IMR-90 (cell line): Measurements from ENCODE around the gene ZNF445. TPM values are rescaled to one million over a fixed set of nuclear protein-coding genes. Genes with fewer than 3 reads are reported as not detected.

Source experiments
- ATAC-seq: fragments of 200-7000 bp; cut with Tn5 transposase; 2 replicates; pipeline ENCODE4 v1.9.1; 2020; ENCODE audit warnings: low read depth, mild to moderate bottlenecking, moderate library complexity
- BruUV-seq: library from RNA; stranded (reverse); fragments of 400-500 nt; replicated peaks from 2 replicates; lab custom pipeline; 2021; lab: Mats Ljungman, UMichigan
- CTCF ChIA-PET: fragments of 300-600 bp; formaldehyde crosslinking; extraction: SDS; loops from one replicate; lab custom pipeline; 2021; ENCODE audit warnings: antibody characterized with exemption; lab: Yijun Ruan, JAX
- POLR2A ChIA-PET: fragments of 300-600 bp; sonication (Branson Sonifier 250); formaldehyde crosslinking; loops from one replicate; lab custom pipeline; 2022; ENCODE audit warnings: antibody characterized with exemption; ENCODE audit not compliant: unreplicated experiment; lab: Charles Lee
- DNase-seq: peaks from one replicate; pipeline ENCODE4 v3.0.0; 2013
- H2AFZ ChIP-seq: replicated peaks from 2 replicates; pipeline ENCODE3; 2013; ENCODE audit warnings: low read length, mild to moderate bottlenecking; ENCODE audit not compliant: poor library complexity
- H2AK5ac ChIP-seq: 2 replicates; pipeline ENCODE4 v1.6.1; 2013; ENCODE audit warnings: low read depth, low read length, inconsistent platforms
- H2AK9ac ChIP-seq: replicated peaks from 2 replicates; pipeline ENCODE3; 2013; ENCODE audit warnings: mild to moderate bottlenecking, low read depth, low read length, moderate library complexity; ENCODE audit not compliant: poor library complexity
- H2BK120ac ChIP-seq: 2 replicates; pipeline ENCODE4 v1.6.1; 2013; ENCODE audit warnings: low read depth, low read length, inconsistent platforms
- H2BK15ac ChIP-seq: 3 replicates; pipeline ENCODE4 v1.6.1; 2013; ENCODE audit warnings: low read depth, low read length, inconsistent platforms
- H2BK20ac ChIP-seq: 2 replicates; pipeline ENCODE4 v1.6.1; 2013; ENCODE audit warnings: low read depth, mild to moderate bottlenecking, inconsistent platforms, low read length, moderate library complexity
- H2BK5ac ChIP-seq: 2 replicates; pipeline ENCODE4 v1.6.1; 2013; ENCODE audit warnings: mild to moderate bottlenecking, low read depth, low read length, inconsistent platforms; ENCODE audit not compliant: poor library complexity, severe bottlenecking
- H3K14ac ChIP-seq: replicated peaks from 2 replicates; pipeline ENCODE4 v1.6.1; 2013; ENCODE audit warnings: low read depth, low read length, inconsistent platforms
- H3K18ac ChIP-seq: 2 replicates; pipeline ENCODE4 v1.6.1; 2013; ENCODE audit warnings: low read depth, low read length, control low read depth
- H3K23ac ChIP-seq: 2 replicates; pipeline ENCODE4 v1.6.1; 2013; ENCODE audit warnings: low read depth, low read length, inconsistent platforms
- H3K27ac ChIP-seq: 2 replicates; pipeline ENCODE4 v1.5.1; 2013; ENCODE audit warnings: mild to moderate bottlenecking, control low read depth, low read length; ENCODE audit not compliant: insufficient read depth
- H3K27me3 ChIP-seq: 2 replicates; pipeline ENCODE4 v1.6.1; 2013; ENCODE audit warnings: low read length; ENCODE audit not compliant: control insufficient read depth, insufficient read depth
- H3K36me3 ChIP-seq: 2 replicates; pipeline ENCODE4 v1.6.1; 2013; ENCODE audit warnings: low read length, mixed read lengths; ENCODE audit not compliant: control insufficient read depth, insufficient read depth
- H3K4ac ChIP-seq: 2 replicates; pipeline ENCODE4 v1.6.1; 2013; ENCODE audit warnings: low read depth, low read length, inconsistent platforms
- H3K4me1 ChIP-seq: 2 replicates; pipeline ENCODE4 v1.6.1; 2013; ENCODE audit warnings: low read length, mixed read lengths; ENCODE audit not compliant: control insufficient read depth, insufficient read depth
- H3K4me2 ChIP-seq: 2 replicates; pipeline ENCODE4 v1.6.1; 2013; ENCODE audit warnings: low read depth, mild to moderate bottlenecking, control low read depth, low read length, moderate library complexity
- H3K4me3 ChIP-seq: 2 replicates; pipeline ENCODE4 v1.5.1; 2013; ENCODE audit warnings: low read depth, mild to moderate bottlenecking, control low read depth, low read length, moderate library complexity; ENCODE audit not compliant: insufficient read depth
- H3K56ac ChIP-seq: 2 replicates; pipeline ENCODE4 v1.6.1; 2013; ENCODE audit warnings: low read length, inconsistent platforms; ENCODE audit not compliant: insufficient read depth; ENCODE audit errors: extremely low read depth
- H3K79me1 ChIP-seq, 2 experiments: 2 replicates each; pipeline ENCODE4 v1.6.1; 2013; ENCODE audit warnings: low read length in 2 of 2, inconsistent platforms in 1 of 2, low read depth in 1 of 2
- H3K9ac ChIP-seq: 2 replicates; pipeline ENCODE4 v1.6.1; 2013; ENCODE audit warnings: low read depth, low read length, control low read depth
- H3K9me1 ChIP-seq: 2 replicates; pipeline ENCODE4 v1.6.1; 2013; ENCODE audit warnings: low read length, inconsistent platforms; ENCODE audit not compliant: insufficient read depth
- H3K9me3 ChIP-seq: 2 replicates; pipeline ENCODE4 v1.6.1; 2013; ENCODE audit warnings: low read length; ENCODE audit not compliant: control insufficient read depth, insufficient read depth
- H4K20me1 ChIP-seq: 2 replicates; pipeline ENCODE4 v1.6.1; 2013; ENCODE audit warnings: low read length, inconsistent platforms; ENCODE audit not compliant: insufficient read depth
- H4K5ac ChIP-seq: 2 replicates; pipeline ENCODE4 v1.6.1; 2013; ENCODE audit warnings: mild to moderate bottlenecking, low read depth, low read length, control low read depth
- H4K8ac ChIP-seq, 2 experiments: 2 replicates each; pipeline ENCODE4 v1.6.1; 2013; ENCODE audit warnings: low read depth in 2 of 2, low read length in 2 of 2, control low read depth in 1 of 2, inconsistent platforms in 1 of 2
- H4K91ac ChIP-seq: 2 replicates; pipeline ENCODE4 v1.6.1; 2013; ENCODE audit warnings: low read depth, low read length, inconsistent platforms; ENCODE audit not compliant: insufficient read depth
- BHLHE40 ChIP-seq: fragments of 150-350 bp; IDR thresholded peaks from 2 replicates; pipeline ENCODE4 v1.6.1; 2016; ENCODE audit warnings: mild to moderate bottlenecking, low read depth, low read length
- CEBPB ChIP-seq: IDR thresholded peaks from 2 replicates; pipeline ENCODE4 v1.6.1; 2012; ENCODE audit warnings: low read depth, low read length, improper control_type of control experiment
- CHD1 ChIP-seq: IDR thresholded peaks from 2 replicates; pipeline ENCODE4 v1.6.1; 2012; ENCODE audit warnings: low read depth, low read length, improper control_type of control experiment
- FOS ChIP-seq: fragments of 150-350 bp; IDR thresholded peaks from 2 replicates; pipeline ENCODE4 v1.6.1; 2016; ENCODE audit warnings: low read depth, low read length
- MAFK ChIP-seq: IDR thresholded peaks from 2 replicates; pipeline ENCODE4 v1.6.1; 2012; ENCODE audit warnings: low read depth, low read length, improper control_type of control experiment
- MAZ ChIP-seq: IDR thresholded peaks from 2 replicates; pipeline ENCODE4 v1.6.1; 2012; ENCODE audit warnings: low read depth, mild to moderate bottlenecking, low read length, improper control_type of control experiment, moderate library complexity, borderline replicate concordance
- MXI1 ChIP-seq: IDR thresholded peaks from 2 replicates; pipeline ENCODE4 v1.6.1; 2012; ENCODE audit warnings: low read depth, mild to moderate bottlenecking, low read length, moderate library complexity, borderline replicate concordance
- NFE2L2 ChIP-seq: fragments of 150-350 bp; IDR thresholded peaks from 2 replicates; pipeline ENCODE4 v1.6.1; 2016; ENCODE audit warnings: low read depth, mild to moderate bottlenecking, low read length
- POLR2A ChIP-seq: IDR thresholded peaks from 2 replicates; pipeline ENCODE4 v1.6.1; 2012; ENCODE audit warnings: mild to moderate bottlenecking, low read depth, low read length
- RAD21 ChIP-seq: IDR thresholded peaks from 2 replicates; pipeline ENCODE4 v1.6.1; 2012; ENCODE audit warnings: low read length, improper control_type of control experiment
- RFX5 ChIP-seq: IDR thresholded peaks from 2 replicates; pipeline ENCODE4 v1.8.0; 2012; ENCODE audit warnings: low read depth, mild to moderate bottlenecking, low read length, moderate library complexity
- SMC3 ChIP-seq: fragments of 150-350 bp; IDR thresholded peaks from 2 replicates; pipeline ENCODE4 v1.6.1; 2016; ENCODE audit warnings: low read depth, mild to moderate bottlenecking, antibody characterized with exemption, low read length, moderate library complexity
- WGBS, 2 experiments: methylation state at CpG; one replicate each; pipeline versions ENCODE4 v1.1.5 to v1.1.7; 2013; ENCODE audit warnings: missing lambda C conversion rate in 2 of 2; ENCODE audit not compliant: insufficient read length in 1 of 2; ENCODE audit errors: extremely low coverage in 2 of 2; 5-methylcytosine and 5-hydroxymethylcytosine counted together
- dilution Hi-C: fragments of 300-500 bp; cut with HindIII; formaldehyde crosslinking; loops from one replicate; pipeline ENCODE4 v1.14.3; 2018; ENCODE audit warnings: low sequenced_read_pairs; ENCODE audit not compliant: unreplicated experiment
- in situ Hi-C: fragments of 300-500 bp; cut with MboI; formaldehyde crosslinking; loops from 3 replicates; pipeline ENCODE4 v1.14.3; 2019; ENCODE audit warnings: low sequenced_read_pairs, inconsistent platforms, mixed read lengths
- intact Hi-C: fragments of 100-400 bp; cut with micrococcal nuclease; formaldehyde crosslinking; loops from 2 replicates; pipeline ENCODE4 v1.10.0; 2022
- polyA plus RNA-seq, 3 experiments: library from polyadenylated mRNA; depleted of rRNA; stranded (reverse); fragments of >200 nt; gene quantifications; 2 replicates each; pipeline ENCODE4 v1.2.3, GENCODE V29; 2012; ENCODE audit warnings: low replicate concordance in 1 of 3
- total RNA-seq: library from RNA; depleted of rRNA; stranded (reverse); fragments of >200 nt; gene quantifications from 2 replicates; pipeline ENCODE4 v1.2.3, GENCODE V29; 2012
- TF ChIP-seq, protein P1 (sequence below): fragments of 150-350 bp; IDR thresholded peaks from 2 replicates; pipeline ENCODE4 v1.6.1; 2016; ENCODE audit warnings: low read depth, mild to moderate bottlenecking, low read length, moderate library complexity, borderline replicate concordance
- TF ChIP-seq, protein P2 (sequence below): fragments of 150-350 bp; IDR thresholded peaks from 2 replicates; pipeline ENCODE4 v1.6.1; 2017; ENCODE audit warnings: mild to moderate bottlenecking, antibody characterized with exemption, low read length, low read depth
- TF ChIP-seq, protein P3 (sequence below): conservative IDR thresholded peaks from 2 replicates; pipeline ENCODE4 v1.5.1; 2012; ENCODE audit warnings: mild to moderate bottlenecking, low read depth, low read length, improper control_type of control experiment

Gene ZNF445
- total and polyA plus RNA-seq, 2 of the 4 experiments (the other 2 are of a cell fraction), result 3.3 to 6.3 TPM

DNA sequence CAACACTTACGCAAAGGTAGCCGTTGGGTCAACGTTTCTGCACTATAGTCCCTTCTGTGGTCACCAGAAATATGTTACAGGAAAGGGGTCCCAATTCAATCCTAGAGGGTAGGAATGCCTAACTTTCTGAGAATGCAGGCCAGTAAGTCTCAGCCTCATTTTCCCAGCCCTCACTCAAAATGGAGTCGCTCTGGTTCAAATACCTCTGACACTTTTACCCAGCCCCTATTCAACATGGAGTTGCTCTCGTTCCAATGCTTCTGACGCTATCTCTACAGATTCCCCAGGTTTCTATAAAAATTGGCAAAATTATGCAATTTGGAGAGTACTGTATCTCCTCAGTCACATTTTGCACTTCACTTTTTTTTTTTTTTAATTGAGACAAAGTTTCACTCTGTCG, 39.7 kb downstream of the ZNF445 start:
- dilution Hi-C loops (no loop called here), in situ Hi-C loops (no loop called here), intact Hi-C loops (no loop called here)
- Histone ChIP-seq H3K9ac (no peak overlapping the region), H4K5ac (no peak overlapping the region), H3K36me3 (peaks cover 6% of the 10 kb centered on the region), H4K91ac (no peak overlapping the region), H3K23ac (no peak overlapping the region), H2BK120ac (no peak overlapping the region), H3K14ac (no peak overlapping the region), H4K20me1 (no peaks in the 10 kb centered on the region), H3K27me3 (no peaks in the 10 kb centered on the region), H2AFZ (no peak overlapping the region), H3K4me2 (no peak overlapping the region), H2BK15ac (no peak overlapping the region), H3K27ac (no peak overlapping the region), H3K4ac (no peak overlapping the region), H2AK5ac (no peak overlapping the region), H3K9me1 (no peaks in the 10 kb centered on the region), H2AK9ac (no peak overlapping the region), H4K8ac (no peak overlapping the region), H2BK20ac (no peak overlapping the region), H3K56ac (no peak overlapping the region), H3K18ac (no peak overlapping the region), H3K4me1 (no peaks in the 10 kb centered on the region), H3K79me1 (peaks cover 0 to 6% of the 10 kb centered on the region in 2 experiments; a peak in 3 of 4 replicates), H2BK5ac (no peak overlapping the region), H3K9me3 (no peaks in the 10 kb centered on the region), H3K4me3 (no peak overlapping the region)
- CTCF ChIA-PET, result no interaction called here
- no peak for DNase-seq
- WGBS, 2 experiments, result no CpG with 5 or more reads among the region's 7 CpGs
- TF ChIP-seq SMC3 (no peak), CEBPB (no peak), POLR2A (no peak), MAZ (no peak), RAD21 (no peak), MXI1 (no peak), MAFK (no peak), CHD1 (no peak), BHLHE40 (no peak), FOS (no peak), NFE2L2 (no peak), RFX5 (no peak)
- TF ChIP-seq, protein P1, sequence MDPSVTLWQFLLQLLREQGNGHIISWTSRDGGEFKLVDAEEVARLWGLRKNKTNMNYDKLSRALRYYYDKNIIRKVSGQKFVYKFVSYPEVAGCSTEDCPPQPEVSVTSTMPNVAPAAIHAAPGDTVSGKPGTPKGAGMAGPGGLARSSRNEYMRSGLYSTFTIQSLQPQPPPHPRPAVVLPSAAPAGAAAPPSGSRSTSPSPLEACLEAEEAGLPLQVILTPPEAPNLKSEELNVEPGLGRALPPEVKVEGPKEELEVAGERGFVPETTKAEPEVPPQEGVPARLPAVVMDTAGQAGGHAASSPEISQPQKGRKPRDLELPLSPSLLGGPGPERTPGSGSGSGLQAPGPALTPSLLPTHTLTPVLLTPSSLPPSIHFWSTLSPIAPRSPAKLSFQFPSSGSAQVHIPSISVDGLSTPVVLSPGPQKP, result no peak
- TF ChIP-seq, protein P2, sequence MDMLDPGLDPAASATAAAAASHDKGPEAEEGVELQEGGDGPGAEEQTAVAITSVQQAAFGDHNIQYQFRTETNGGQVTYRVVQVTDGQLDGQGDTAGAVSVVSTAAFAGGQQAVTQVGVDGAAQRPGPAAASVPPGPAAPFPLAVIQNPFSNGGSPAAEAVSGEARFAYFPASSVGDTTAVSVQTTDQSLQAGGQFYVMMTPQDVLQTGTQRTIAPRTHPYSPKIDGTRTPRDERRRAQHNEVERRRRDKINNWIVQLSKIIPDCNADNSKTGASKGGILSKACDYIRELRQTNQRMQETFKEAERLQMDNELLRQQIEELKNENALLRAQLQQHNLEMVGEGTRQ, result no peak
- TF ChIP-seq, protein P3, sequence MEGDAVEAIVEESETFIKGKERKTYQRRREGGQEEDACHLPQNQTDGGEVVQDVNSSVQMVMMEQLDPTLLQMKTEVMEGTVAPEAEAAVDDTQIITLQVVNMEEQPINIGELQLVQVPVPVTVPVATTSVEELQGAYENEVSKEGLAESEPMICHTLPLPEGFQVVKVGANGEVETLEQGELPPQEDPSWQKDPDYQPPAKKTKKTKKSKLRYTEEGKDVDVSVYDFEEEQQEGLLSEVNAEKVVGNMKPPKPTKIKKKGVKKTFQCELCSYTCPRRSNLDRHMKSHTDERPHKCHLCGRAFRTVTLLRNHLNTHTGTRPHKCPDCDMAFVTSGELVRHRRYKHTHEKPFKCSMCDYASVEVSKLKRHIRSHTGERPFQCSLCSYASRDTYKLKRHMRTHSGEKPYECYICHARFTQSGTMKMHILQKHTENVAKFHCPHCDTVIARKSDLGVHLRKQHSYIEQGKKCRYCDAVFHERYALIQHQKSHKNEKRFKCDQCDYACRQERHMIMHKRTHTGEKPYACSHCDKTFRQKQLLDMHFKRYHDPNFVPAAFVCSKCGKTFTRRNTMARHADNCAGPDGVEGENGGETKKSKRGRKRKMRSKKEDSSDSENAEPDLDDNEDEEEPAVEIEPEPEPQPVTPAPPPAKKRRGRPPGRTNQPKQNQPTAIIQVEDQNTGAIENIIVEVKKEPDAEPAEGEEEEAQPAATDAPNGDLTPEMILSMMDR, result no peak
- BruUV-seq, result no TSS peak
- no peak for ATAC-seq
- POLR2A ChIA-PET, result no interaction called here
